ENCODE results near the gene LSM2. TPM values are rescaled to one million over a fixed set of nuclear protein-coding genes. Genes with fewer than 3 reads are reported as not detected.
"Not testable (repeated sequence)": the region's sequence is repeated elsewhere in the genome, so short reads cannot be mapped to it uniquely, and the experiment has no call there.

LSM2 gene
- 109 and 111 TPM in 2 replicates for polyA plus RNA-seq (2013)

DNA sequence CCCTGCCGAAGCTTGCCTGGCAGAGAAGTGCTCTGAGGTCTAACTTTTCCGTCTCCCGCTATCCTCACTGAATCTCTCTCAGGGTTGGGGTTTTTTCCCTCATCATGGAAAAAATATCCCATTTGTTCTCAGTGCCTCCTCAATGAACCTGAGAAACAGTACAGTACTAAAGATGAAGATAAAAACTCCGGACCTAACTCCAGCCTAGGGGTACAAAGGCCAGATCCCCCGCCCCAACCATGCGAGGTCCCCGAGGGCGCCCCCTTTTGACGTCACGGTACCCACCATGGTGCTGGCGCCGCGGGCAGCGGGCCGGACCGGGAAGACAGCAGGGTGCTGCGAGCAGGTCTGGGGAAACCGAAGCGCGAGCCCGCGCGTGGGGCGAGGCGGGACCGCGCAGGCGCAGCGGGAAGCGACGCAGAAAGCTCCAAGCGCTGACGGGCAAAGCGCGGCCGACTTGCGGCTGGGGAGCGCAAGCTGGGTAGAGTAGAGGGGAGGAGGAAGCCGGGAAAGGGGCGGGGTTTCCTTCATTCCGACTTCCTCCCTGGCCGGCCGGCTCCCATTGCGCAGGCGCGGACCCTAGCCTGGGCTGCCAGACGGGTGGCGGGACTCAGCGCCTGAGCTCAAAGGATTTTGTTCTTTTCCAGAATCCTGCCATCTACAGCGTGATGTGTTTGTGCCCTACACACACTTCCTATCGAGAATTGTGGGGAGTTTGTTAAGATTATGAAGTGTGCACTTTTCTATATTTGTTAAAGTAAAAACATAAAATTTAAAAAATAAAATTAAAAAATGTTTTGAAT, at the start of gene LSM2:
LSM2 (minus strand) TSS at position 497 of the 803 bp plus-strand sequence; CDS start at position 288, 209 bp downstream.
- peaks cover 8 to 13% of the 10 kb centered on the region in 2 experiments for H3K36me3 ChIP-seq (ENCODE audit: control insufficient read depth in 1 of 2, insufficient read depth in 2 of 2, low read length in 2 of 2)
- H3K9ac ChIP-seq (ENCODE audit: low read length), result peak within 1 kb of the TSS; percentile 74
- no peak within 1 kb of the TSS for H3K23ac ChIP-seq (ENCODE audit: low read length)
- no peaks in the 10 kb centered on the region for H3K27me3 ChIP-seq (ENCODE audit: insufficient read depth, low read length)
- peak within 1 kb of the TSS; percentile 88 for H3K4me2 ChIP-seq (ENCODE audit: low read length)
- H2AFZ ChIP-seq (ENCODE audit: insufficient read depth, low read length, poor library complexity), result peak within 1 kb of the TSS; percentile 12
- peak within 1 kb of the TSS; percentile 24 for H2BK5ac ChIP-seq (ENCODE audit: low read depth, low read length, poor library complexity)
- peaks cover 1% of the 10 kb centered on the region for H3K9me3 ChIP-seq (ENCODE audit: insufficient read depth, low read depth, low read length)
- H3K79me2 ChIP-seq (ENCODE audit: control insufficient read depth, insufficient read depth, low read length, poor library complexity), result peaks cover 5% of the 10 kb centered on the region
- peaks cover 0 to 3% of the 10 kb centered on the region in 2 experiments for H3K4me1 ChIP-seq (ENCODE audit: control insufficient read depth in 1 of 2, insufficient read depth in 2 of 2, low read length in 2 of 2)
- peak within 1 kb of the TSS; percentile 82 for H3K14ac ChIP-seq (ENCODE audit: low read length)
- H3K18ac ChIP-seq (ENCODE audit: low read length), result peak within 1 kb of the TSS; percentile 82
- DNase-seq, result peak; percentile 98 to 99
- H3K79me1 ChIP-seq (ENCODE audit: low read length), result peaks cover 6% of the 10 kb centered on the region
- peak within 1 kb of the TSS; percentile 53 for H4K91ac ChIP-seq (ENCODE audit: low read depth, low read length)
- peak within 1 kb of the TSS; percentile 77 for H3K27ac ChIP-seq (ENCODE audit: low read depth, low read length)
- H4K8ac ChIP-seq (ENCODE audit: low read depth, low read length), result peak within 1 kb of the TSS; percentile 83
- peak within 1 kb of the TSS; percentile 51 for H4K12ac ChIP-seq (ENCODE audit: low read depth, low read length)
- H2BK12ac ChIP-seq (ENCODE audit: low read length), result no peak within 1 kb of the TSS
- no peak within 1 kb of the TSS for H2AK5ac ChIP-seq (ENCODE audit: low read length)
- no CpG with 5 or more reads among the region's 51 CpGs for WGBS (ENCODE audit: extremely low coverage, insufficient coverage, insufficient read length)
- H2BK120ac ChIP-seq (ENCODE audit: insufficient read depth, low read length, poor library complexity), result peak within 1 kb of the TSS; percentile 45
- H3K4ac ChIP-seq (ENCODE audit: low read depth, low read length), result peak within 1 kb of the TSS; percentile 25
- H3K4me3 ChIP-seq (ENCODE audit: low read depth, low read length), result peak within 1 kb of the TSS; percentile 77

DNA sequence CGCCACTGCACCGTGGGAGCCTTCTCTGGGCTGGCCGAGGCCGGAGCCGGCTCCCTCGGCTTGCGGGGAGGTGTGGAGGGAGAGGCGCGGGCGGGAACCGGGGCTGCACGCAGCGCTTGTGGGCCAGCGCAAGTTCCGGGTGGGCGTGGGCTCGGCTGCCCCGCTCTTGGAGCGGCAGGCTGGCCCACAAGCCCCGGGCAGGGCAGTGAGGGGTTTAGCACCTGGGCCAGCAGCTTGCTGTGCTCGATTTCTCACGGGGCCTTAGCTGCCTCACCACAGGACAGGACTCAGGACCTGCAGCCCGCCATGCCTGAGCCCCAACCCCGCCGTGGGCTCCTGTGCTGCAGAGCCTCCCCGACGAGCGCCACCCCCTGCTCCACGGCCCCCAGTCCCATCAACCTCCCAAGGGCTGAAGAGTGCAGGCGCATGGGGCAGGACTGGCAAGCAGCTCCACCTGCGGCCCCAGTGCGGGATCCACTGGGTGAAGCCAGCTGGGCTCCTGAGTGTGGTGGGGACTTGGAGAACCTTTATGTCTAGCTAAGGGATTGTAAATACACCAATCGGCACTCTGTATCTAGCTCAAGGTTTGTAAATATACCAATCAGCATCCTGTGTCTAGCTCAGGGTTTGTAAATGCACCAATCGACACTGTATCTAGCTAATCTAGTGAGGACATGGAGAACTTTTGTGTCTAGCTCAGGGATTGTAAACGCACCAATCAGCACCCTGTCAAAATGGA, 45.4 kb upstream of the LSM2 start:
- H2BK12ac ChIP-seq (ENCODE audit: low read length); H3K79me1 ChIP-seq (ENCODE audit: low read length); H2AK5ac ChIP-seq (ENCODE audit: low read length); H2BK120ac ChIP-seq (ENCODE audit: insufficient read depth, low read length, poor library complexity); H2AFZ ChIP-seq (ENCODE audit: insufficient read depth, low read length, poor library complexity); H3K36me3 ChIP-seq (ENCODE audit: control insufficient read depth in 1 of 2, insufficient read depth in 2 of 2, low read length in 2 of 2); H4K12ac ChIP-seq (ENCODE audit: low read depth, low read length); H2BK5ac ChIP-seq (ENCODE audit: low read depth, low read length, poor library complexity); H3K9me3 ChIP-seq (ENCODE audit: insufficient read depth, low read depth, low read length); H3K4me2 ChIP-seq (ENCODE audit: low read length); H3K23ac ChIP-seq (ENCODE audit: low read length); H3K4ac ChIP-seq (ENCODE audit: low read depth, low read length); H3K79me2 ChIP-seq (ENCODE audit: control insufficient read depth, insufficient read depth, low read length, poor library complexity); H3K18ac ChIP-seq (ENCODE audit: low read length); H3K14ac ChIP-seq (ENCODE audit: low read length); H3K27me3 ChIP-seq (ENCODE audit: insufficient read depth, low read length); H3K4me1 ChIP-seq (ENCODE audit: control insufficient read depth in 1 of 2, insufficient read depth in 2 of 2, low read length in 2 of 2); H3K27ac ChIP-seq (ENCODE audit: low read depth, low read length); H3K9ac ChIP-seq (ENCODE audit: low read length); H3K4me3 ChIP-seq (ENCODE audit: low read depth, low read length); H4K91ac ChIP-seq (ENCODE audit: low read depth, low read length); DNase-seq; H4K8ac ChIP-seq (ENCODE audit: low read depth, low read length): not testable (repeated sequence)
- no CpG with 5 or more reads among the region's 35 CpGs for WGBS (ENCODE audit: extremely low coverage, insufficient coverage, insufficient read length)

DNA sequence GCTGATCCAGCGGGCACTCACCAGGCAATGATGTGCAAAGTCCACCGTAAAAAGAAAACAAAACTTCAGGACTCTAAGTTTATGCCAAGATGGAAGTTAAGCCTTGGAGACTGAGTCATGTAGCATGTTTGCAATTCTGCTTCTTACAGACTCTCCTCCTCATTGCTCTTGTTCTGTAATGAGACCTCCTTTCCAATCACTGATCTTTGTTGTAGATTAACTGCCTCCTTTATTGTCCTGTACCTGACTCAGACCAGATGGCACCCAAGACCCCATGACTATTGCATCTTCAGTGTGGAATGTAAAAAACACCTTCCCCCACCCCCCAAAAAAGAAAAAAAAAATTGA, 44.7 kb upstream of the LSM2 start:
- H2BK5ac ChIP-seq (ENCODE audit: low read depth, low read length, poor library complexity), result no peak overlapping the region
- H3K4me2 ChIP-seq (ENCODE audit: low read length), result no peak overlapping the region

DNA sequence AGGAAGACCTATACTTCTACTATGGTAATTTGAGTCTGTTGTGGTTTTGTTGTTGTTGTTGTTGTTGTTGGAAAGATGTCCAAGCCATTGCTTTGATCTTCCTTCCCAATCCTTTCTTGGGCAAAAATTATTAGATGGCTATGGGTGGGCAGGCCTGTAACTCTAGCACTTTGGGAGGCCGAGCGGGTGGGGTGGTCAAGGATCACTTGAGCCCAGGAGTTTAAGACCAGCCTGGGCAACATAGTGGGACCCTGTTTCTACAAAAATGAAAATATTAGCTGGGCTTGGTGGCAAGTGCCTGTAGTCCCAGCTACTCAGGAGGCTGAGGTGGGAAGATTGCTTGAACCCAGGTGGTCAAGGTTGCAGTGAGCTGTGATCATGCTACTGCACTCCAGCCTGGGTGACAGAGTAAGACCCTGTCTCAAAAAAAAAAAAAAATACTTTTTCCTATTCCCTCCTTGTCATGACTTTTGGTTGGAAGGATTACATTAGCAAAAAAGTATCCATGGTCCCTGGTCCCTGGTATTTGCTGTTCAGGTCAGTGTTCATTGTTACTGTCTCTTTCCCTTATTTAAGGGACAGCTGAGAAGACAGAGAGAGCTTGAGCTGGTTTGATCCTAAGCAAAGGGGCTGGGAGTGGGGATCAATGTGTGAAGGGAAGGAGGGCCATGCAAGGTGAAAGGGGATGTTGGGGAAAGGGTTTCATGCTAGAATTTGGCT, 44.2 kb upstream of the LSM2 start:
- H3K79me2 ChIP-seq (ENCODE audit: control insufficient read depth, insufficient read depth, low read length, poor library complexity), result no peaks in the 10 kb centered on the region
- H3K36me3 ChIP-seq (ENCODE audit: control insufficient read depth in 1 of 2, insufficient read depth in 2 of 2, low read length in 2 of 2), result peaks cover 0 to 5% of the 10 kb centered on the region in 2 experiments

More for the DNA sequence above, 44.7 kb upstream of the LSM2 start:
- Histone ChIP-seq H3K9me3 (ENCODE audit: insufficient read depth, low read depth, low read length) (no peaks in the 10 kb centered on the region), H2BK120ac (ENCODE audit: insufficient read depth, low read length, poor library complexity) (no peak overlapping the region), H3K9ac (ENCODE audit: low read length) (no peak overlapping the region), H3K79me1 (ENCODE audit: low read length) (no peaks in the 10 kb centered on the region), H4K8ac (ENCODE audit: low read depth, low read length) (no peak overlapping the region), H3K18ac (ENCODE audit: low read length) (no peak overlapping the region), H3K14ac (ENCODE audit: low read length) (no peak overlapping the region), H2AK5ac (ENCODE audit: low read length) (no peak overlapping the region), H4K91ac (ENCODE audit: low read depth, low read length) (no peak overlapping the region), H3K4ac (ENCODE audit: low read depth, low read length) (no peak overlapping the region), H3K4me3 (ENCODE audit: low read depth, low read length) (no peak overlapping the region), H3K27me3 (ENCODE audit: insufficient read depth, low read length) (no peaks in the 10 kb centered on the region), H2AFZ (ENCODE audit: insufficient read depth, low read length, poor library complexity) (no peak overlapping the region), H3K4me1 (ENCODE audit: control insufficient read depth in 1 of 2, insufficient read depth in 2 of 2, low read length in 2 of 2) (peaks cover 0 to 4% of the 10 kb centered on the region in 2 experiments), H2BK12ac (ENCODE audit: low read length) (no peak overlapping the region), H4K12ac (ENCODE audit: low read depth, low read length) (no peak overlapping the region), H3K23ac (ENCODE audit: low read length) (no peak overlapping the region), H3K27ac (ENCODE audit: low read depth, low read length) (no peak overlapping the region), H3K36me3 (ENCODE audit: control insufficient read depth in 1 of 2, insufficient read depth in 2 of 2, low read length in 2 of 2) (peaks cover 0 to 3% of the 10 kb centered on the region in 2 experiments), H3K79me2 (ENCODE audit: control insufficient read depth, insufficient read depth, low read length, poor library complexity) (no peaks in the 10 kb centered on the region)
- DNase-seq, result no peak
- no CpG with 5 or more reads among the region's 2 CpGs for WGBS (ENCODE audit: extremely low coverage, insufficient coverage, insufficient read length)

More for the DNA sequence above, 44.2 kb upstream of the LSM2 start:
- Histone ChIP-seq H3K79me1 (ENCODE audit: low read length) (no peaks in the 10 kb centered on the region), H3K27me3 (ENCODE audit: insufficient read depth, low read length) (no peaks in the 10 kb centered on the region), H3K4me2 (ENCODE audit: low read length) (no peak overlapping the region), H4K91ac (ENCODE audit: low read depth, low read length) (no peak overlapping the region), H3K9ac (ENCODE audit: low read length) (no peak overlapping the region), H4K8ac (ENCODE audit: low read depth, low read length) (no peak overlapping the region), H2AFZ (ENCODE audit: insufficient read depth, low read length, poor library complexity) (no peak overlapping the region), H2BK5ac (ENCODE audit: low read depth, low read length, poor library complexity) (no peak overlapping the region), H3K9me3 (ENCODE audit: insufficient read depth, low read depth, low read length) (no peaks in the 10 kb centered on the region), H3K18ac (ENCODE audit: low read length) (no peak overlapping the region), H3K4ac (ENCODE audit: low read depth, low read length) (no peak overlapping the region), H3K4me1 (ENCODE audit: control insufficient read depth in 1 of 2, insufficient read depth in 2 of 2, low read length in 2 of 2) (peaks cover 0 to 4% of the 10 kb centered on the region in 2 experiments), H3K4me3 (ENCODE audit: low read depth, low read length) (no peak overlapping the region), H3K23ac (ENCODE audit: low read length) (no peak overlapping the region), H2BK120ac (ENCODE audit: insufficient read depth, low read length, poor library complexity) (no peak overlapping the region), H3K27ac (ENCODE audit: low read depth, low read length) (no peak overlapping the region), H4K12ac (ENCODE audit: low read depth, low read length) (no peak overlapping the region), H2AK5ac (ENCODE audit: low read length) (no peak overlapping the region), H2BK12ac (ENCODE audit: low read length) (no peak overlapping the region), H3K14ac (ENCODE audit: low read length) (no peak overlapping the region)
- WGBS (ENCODE audit: extremely low coverage, insufficient coverage, insufficient read length), result no CpG with 5 or more reads among the region's 2 CpGs
- DNase-seq, result no peak
